AG09319 (cell line): ENCODE results near the gene CNTNAP2.

Source experiments
- DNase-seq: peaks from one replicate; pipeline ENCODE4 v3.0.0-alpha.2; 2010; ENCODE audit warnings: low read depth; ENCODE audit errors: extremely low read depth
- TF ChIP-seq, protein P1 (sequence below): IDR thresholded peaks from 2 replicates; pipeline ENCODE4 v1.5.1; 2011; ENCODE audit warnings: low read depth, mild to moderate bottlenecking, inconsistent platforms, low read length, moderate library complexity

CNTNAP2 gene

GRCh38 chr7:147052818-147053217 lies 936.2 kb downstream of the CNTNAP2 start:
- no peak for DNase-seq
- TF ChIP-seq, protein P1, sequence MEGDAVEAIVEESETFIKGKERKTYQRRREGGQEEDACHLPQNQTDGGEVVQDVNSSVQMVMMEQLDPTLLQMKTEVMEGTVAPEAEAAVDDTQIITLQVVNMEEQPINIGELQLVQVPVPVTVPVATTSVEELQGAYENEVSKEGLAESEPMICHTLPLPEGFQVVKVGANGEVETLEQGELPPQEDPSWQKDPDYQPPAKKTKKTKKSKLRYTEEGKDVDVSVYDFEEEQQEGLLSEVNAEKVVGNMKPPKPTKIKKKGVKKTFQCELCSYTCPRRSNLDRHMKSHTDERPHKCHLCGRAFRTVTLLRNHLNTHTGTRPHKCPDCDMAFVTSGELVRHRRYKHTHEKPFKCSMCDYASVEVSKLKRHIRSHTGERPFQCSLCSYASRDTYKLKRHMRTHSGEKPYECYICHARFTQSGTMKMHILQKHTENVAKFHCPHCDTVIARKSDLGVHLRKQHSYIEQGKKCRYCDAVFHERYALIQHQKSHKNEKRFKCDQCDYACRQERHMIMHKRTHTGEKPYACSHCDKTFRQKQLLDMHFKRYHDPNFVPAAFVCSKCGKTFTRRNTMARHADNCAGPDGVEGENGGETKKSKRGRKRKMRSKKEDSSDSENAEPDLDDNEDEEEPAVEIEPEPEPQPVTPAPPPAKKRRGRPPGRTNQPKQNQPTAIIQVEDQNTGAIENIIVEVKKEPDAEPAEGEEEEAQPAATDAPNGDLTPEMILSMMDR = no peak

GRCh38 chr7:147053746-147054145 lies 937.1 kb downstream of the CNTNAP2 start:
- no peak for DNase-seq

GRCh38 chr7:147060070-147060469 lies 943.5 kb downstream of the CNTNAP2 start:
- no peak for DNase-seq
- TF ChIP-seq, protein P1 = no peak

More at GRCh38 chr7:147053746-147054145, 937.1 kb downstream of the CNTNAP2 start:
- TF ChIP-seq, protein P1 = no peak

DNA sequence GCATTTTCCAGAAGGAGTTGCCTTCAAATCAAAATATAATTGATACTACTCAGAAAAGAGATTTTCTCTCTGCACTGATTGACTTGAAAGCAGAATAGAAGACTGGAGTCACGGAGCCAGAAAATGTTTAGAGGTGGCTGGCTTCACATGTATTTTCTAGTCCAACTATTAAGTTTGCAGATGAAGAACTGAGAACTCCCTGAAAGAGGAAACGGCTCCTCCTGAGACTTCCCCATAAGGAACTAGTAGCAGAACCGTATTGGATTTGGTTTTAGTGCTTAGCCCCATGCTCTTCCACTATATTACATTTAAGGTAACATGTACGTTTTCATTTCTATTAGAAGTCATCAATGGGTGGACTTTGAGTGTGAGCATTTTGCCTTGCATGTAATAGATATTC lies 946.3 kb downstream of the CNTNAP2 start:
- TF ChIP-seq, protein P1 = no peak
- DNase-seq = no peak

DNA sequence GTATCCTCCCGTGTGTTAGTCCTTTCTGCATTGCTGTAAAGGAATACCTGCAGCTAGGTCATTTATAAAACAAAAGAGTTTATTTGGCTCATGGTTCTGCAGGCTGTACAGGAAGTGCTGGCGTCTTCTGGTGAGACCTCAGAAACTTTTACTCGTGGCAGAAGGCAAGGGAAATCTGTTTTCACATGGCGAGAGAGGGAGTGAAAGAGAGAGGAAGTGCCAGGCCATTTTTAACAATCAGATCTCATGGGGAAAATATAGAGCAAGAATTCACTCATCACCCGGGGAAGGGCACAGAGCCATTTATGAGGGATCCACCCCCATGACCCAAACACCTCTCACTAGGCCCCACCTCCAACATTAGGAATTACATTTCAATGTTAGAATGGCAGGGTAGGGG lies 952.2 kb downstream of the CNTNAP2 start:
- TF ChIP-seq, protein P1 = no peak
- DNase-seq = no peak

DNA sequence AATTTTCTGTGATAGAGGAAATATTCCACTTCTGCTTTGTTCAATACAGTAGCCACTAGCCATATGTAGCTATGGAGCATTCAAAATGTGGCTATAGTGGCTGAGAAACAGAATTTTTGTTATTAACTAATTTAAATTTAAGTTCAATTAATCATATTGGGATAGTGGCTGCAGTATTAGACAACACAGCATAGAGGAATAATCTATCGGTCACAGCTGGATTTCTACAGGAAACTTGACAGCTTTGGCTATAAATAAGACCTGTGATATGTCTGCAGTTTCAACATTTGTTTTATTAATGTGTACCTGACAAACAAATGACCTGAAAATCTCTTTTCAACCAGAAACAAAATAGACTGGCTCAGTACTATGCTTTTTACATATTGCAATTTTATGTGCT lies 953.2 kb downstream of the CNTNAP2 start:
- TF ChIP-seq, protein P1 = no peak
- no peak for DNase-seq

GRCh38 chr7:147070886-147071285 lies 954.3 kb downstream of the CNTNAP2 start:
- DNase-seq = no peak
- TF ChIP-seq, protein P1 = no peak
